ENCODE results near the gene KNL1. TPM values are rescaled to one million over a fixed set of nuclear protein-coding genes. Genes with fewer than 3 reads are reported as not detected.
"Not testable (repeated sequence)": the region's sequence is repeated elsewhere in the genome, so short reads cannot be mapped to it uniquely, and the experiment has no call there.

The KNL1 gene
- total RNA-seq, 2 experiments from 2014 or later: 22.1 to 22.5 TPM

GRCh38 chr15:40630313-40630712, 36.3 kb downstream of the KNL1 start:
- CTCF ChIA-PET: no interaction called here
- POLR2A ChIA-PET: no interaction called here

- POLR2A ChIA-PET: no interaction called here
- CTCF ChIA-PET: no interaction called here
These were observed 39.1 kb downstream of the KNL1 start for GRCh38 chr15:40633178-40633577.

- POLR2A ChIA-PET: no interaction called here
These were observed 43.2 kb downstream of the KNL1 start for GRCh38 chr15:40637221-40637745.

GRCh38 chr15:40639677-40640076, 45.6 kb downstream of the KNL1 start:
- POLR2A ChIA-PET: no interaction called here
- CTCF ChIA-PET: interaction anchor here (0.7 kb wide), 1 partner anchor 50 kb away, joined by 3 read pairs; no protein-coding TSS in a partner anchor

More at GRCh38 chr15:40637221-40637745, 43.2 kb downstream of the KNL1 start:
- CTCF ChIA-PET: no interaction called here

- ChIA-PET POLR2A (no interaction called here), CTCF (no interaction called here)
These were observed 53.5 kb downstream of the KNL1 start for GRCh38 chr15:40647523-40647922.

- ChIA-PET POLR2A (no interaction called here), CTCF (interaction anchor here (1.1 kb wide), 1 partner anchor 44 kb away, joined by 4 read pairs; the partner anchor contains the start of gene RAD51)
These were observed 56.4 kb downstream of the KNL1 start for GRCh38 chr15:40650479-40650878.

- CTCF ChIA-PET: no interaction called here
These were observed 66.6 kb downstream of the KNL1 start for GRCh38 chr15:40660686-40661085.

GRCh38 chr15:40664909-40665308, 70.9 kb downstream of the KNL1 start:
- ChIA-PET CTCF (no interaction called here), POLR2A (no interaction called here)

More at GRCh38 chr15:40660686-40661085, 66.6 kb downstream of the KNL1 start:
- POLR2A ChIA-PET: no interaction called here

GRCh38 chr15:40676290-40676689, 82.2 kb downstream of the KNL1 start:
- CTCF ChIA-PET, POLR2A ChIA-PET: not testable (repeated sequence)

GRCh38 chr15:40676906-40677305, 82.9 kb downstream of the KNL1 start:
- POLR2A ChIA-PET: not testable (repeated sequence)
- CTCF ChIA-PET: interaction anchor here (1.0 to 1.3 kb wide), 2 partner anchors 25 to 273 kb away, joined by 3 to 4 read pairs; no protein-coding TSS in a partner anchor

- CTCF ChIA-PET: interaction anchor here (0.5 to 3.0 kb wide), 5 partner anchors 20 to 102 kb away, joined by 3 to 13 read pairs (median 4); no protein-coding TSS in a partner anchor
- POLR2A ChIA-PET: no interaction called here
These were observed 86.1 kb downstream of the KNL1 start for GRCh38 chr15:40680151-40680550.

- CTCF ChIA-PET: interaction anchor here (1.5 to 3.0 kb wide), 2 partner anchors 91 to 101 kb away, joined by 4 to 13 read pairs; no protein-coding TSS in a partner anchor
- POLR2A ChIA-PET: not testable (repeated sequence)
These were observed 86.9 kb downstream of the KNL1 start for GRCh38 chr15:40680959-40681358.

GRCh38 chr15:40684381-40684780, 90.3 kb downstream of the KNL1 start:
- CTCF ChIA-PET: no interaction called here
- POLR2A ChIA-PET: interaction anchor here (0.6 kb wide), 1 partner anchor 19 kb away, joined by 6 read pairs; no protein-coding TSS in a partner anchor

GRCh38 chr15:40685376-40685775, 91.3 kb downstream of the KNL1 start:
- ChIA-PET CTCF (interaction anchor here (0.9 to 1.2 kb wide), 2 partner anchors 9 to 38 kb away, joined by 3 to 4 read pairs; no protein-coding TSS in a partner anchor), POLR2A (no interaction called here)

- ChIA-PET CTCF (no interaction called here), POLR2A (no interaction called here)
These were observed 95.1 kb downstream of the KNL1 start for GRCh38 chr15:40688932-40689799.

GRCh38 chr15:40691737-40692136, 97.7 kb downstream of the KNL1 start:
- CTCF ChIA-PET: no interaction called here
- POLR2A ChIA-PET: no interaction called here

- CTCF ChIA-PET: interaction anchor here (0.6 to 2.7 kb wide), 12 partner anchors 8 to 210 kb away, joined by 3 to 12 read pairs (median 4); no protein-coding TSS in a partner anchor
- POLR2A ChIA-PET: interaction anchor here (0.6 to 3.0 kb wide), 8 partner anchors 50 to 257 kb away, joined by 3 to 20 read pairs (median 4); partner anchors contain the start of genes CCDC32, DNAJC17, GCHFR and VPS18
These were observed 100.0 kb downstream of the KNL1 start for GRCh38 chr15:40693904-40694687.

GRCh38 chr15:40694688-40695468, 100.8 kb downstream of the KNL1 start, which contains the start of gene RAD51:
RAD51 (plus strand) TSS chr15:40695174; CDS start chr15:40698759, 3,585 bp downstream.
- POLR2A ChIA-PET: interaction anchor here (0.5 to 3.0 kb wide), 12 partner anchors 28 to 256 kb away, joined by 3 to 20 read pairs (median 5); partner anchors contain the start of genes CCDC32, DNAJC17, GCHFR and RPUSD2
- CTCF ChIA-PET: interaction anchor here (0.6 to 2.7 kb wide), 10 partner anchors 9 to 210 kb away, joined by 3 to 12 read pairs (median 4); no protein-coding TSS in a partner anchor

All from activated CD8-positive, alpha-beta memory T cell treated with anti-CD3 and anti-CD28 coated beads for 36 hours (primary cell).